Fibroblast of villous mesenchyme (primary cell): Measurements from ENCODE around the gene BTG4. TPM values are rescaled to one million over a fixed set of nuclear protein-coding genes. Genes with fewer than 3 reads are reported as not detected.

Experiments
- DNase-seq: peaks from one replicate; pipeline ENCODE4 v3.0.0-alpha.2; 2010; ENCODE audit warnings: low read depth
- H3K4me3 ChIP-seq: 2 replicates; pipeline ENCODE4 v1.5.1; 2011; ENCODE audit warnings: low read depth, mild to moderate bottlenecking, low read length
- total RNA-seq: library from RNA; depleted of rRNA; stranded (reverse); fragments of >200 nt; gene quantifications from 2 replicates; pipeline ENCODE4 v1.2.3, GENCODE V29; 2012
- TF ChIP-seq, protein P1 (sequence below): IDR thresholded peaks from 2 replicates; pipeline ENCODE4 v1.5.1; 2012; ENCODE audit warnings: low read depth, mild to moderate bottlenecking, low read length; ENCODE audit not compliant: insufficient read depth

BTG4 gene
- total RNA-seq, 1 donor, result not detected

- no peak for DNase-seq
- H3K4me3 ChIP-seq, result no peak overlapping the region
- TF ChIP-seq, protein P1, sequence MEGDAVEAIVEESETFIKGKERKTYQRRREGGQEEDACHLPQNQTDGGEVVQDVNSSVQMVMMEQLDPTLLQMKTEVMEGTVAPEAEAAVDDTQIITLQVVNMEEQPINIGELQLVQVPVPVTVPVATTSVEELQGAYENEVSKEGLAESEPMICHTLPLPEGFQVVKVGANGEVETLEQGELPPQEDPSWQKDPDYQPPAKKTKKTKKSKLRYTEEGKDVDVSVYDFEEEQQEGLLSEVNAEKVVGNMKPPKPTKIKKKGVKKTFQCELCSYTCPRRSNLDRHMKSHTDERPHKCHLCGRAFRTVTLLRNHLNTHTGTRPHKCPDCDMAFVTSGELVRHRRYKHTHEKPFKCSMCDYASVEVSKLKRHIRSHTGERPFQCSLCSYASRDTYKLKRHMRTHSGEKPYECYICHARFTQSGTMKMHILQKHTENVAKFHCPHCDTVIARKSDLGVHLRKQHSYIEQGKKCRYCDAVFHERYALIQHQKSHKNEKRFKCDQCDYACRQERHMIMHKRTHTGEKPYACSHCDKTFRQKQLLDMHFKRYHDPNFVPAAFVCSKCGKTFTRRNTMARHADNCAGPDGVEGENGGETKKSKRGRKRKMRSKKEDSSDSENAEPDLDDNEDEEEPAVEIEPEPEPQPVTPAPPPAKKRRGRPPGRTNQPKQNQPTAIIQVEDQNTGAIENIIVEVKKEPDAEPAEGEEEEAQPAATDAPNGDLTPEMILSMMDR, result no peak
These were observed 9.6 kb downstream of the BTG4 start for GRCh38 chr11:111502611-111503010.

GRCh38 chr11:111500481-111500880, 11.7 kb downstream of the BTG4 start:
- TF ChIP-seq, protein P1, result no peak

DNA sequence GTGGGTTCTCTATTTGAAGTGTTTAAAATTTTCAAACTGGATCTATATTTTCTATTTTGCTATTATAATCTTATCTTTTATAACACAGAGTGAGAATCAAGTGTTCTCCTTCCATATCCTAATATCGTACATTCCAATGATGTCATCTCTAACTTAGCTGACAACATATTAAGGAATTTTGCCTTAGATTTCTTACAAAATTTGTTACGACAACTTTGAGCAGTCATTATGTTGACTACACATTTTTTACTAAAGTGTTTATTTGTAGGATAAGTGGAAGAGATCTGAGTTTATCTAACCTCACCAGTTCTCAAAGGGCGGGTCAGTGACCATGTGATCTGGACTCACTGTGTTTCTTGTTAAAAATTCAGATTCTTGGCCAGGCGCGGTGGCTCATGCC, 12.7 kb downstream of the BTG4 start:
- DNase-seq, result no peak
- TF ChIP-seq, protein P1, result no peak
- no peak overlapping the region for H3K4me3 ChIP-seq

More at GRCh38 chr11:111500481-111500880, 11.7 kb downstream of the BTG4 start:
- DNase-seq, result no peak
- H3K4me3 ChIP-seq, result no peak overlapping the region

DNA sequence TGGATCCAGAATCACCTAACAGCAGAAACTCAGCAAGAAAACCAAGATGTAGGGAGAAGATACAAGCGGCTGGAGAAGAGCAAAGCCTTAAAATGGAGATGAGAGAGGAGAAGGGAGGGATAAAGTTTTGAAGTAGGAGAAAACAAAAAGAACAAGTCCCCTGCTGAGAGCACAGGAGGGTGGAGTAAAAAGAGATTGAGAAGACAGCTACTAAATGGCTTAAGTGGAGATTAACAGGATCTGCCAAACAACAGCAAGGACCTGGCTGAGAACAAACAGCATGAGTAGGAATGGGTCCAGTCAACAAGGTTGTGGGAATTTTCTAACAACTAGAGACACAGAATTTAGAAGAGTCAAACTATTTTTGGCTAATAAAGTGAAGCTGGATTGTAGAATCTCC, 18.1 kb downstream of the BTG4 start:
- DNase-seq, result no peak
- no peak overlapping the region for H3K4me3 ChIP-seq
- TF ChIP-seq, protein P1, result no peak

GRCh38 chr11:111490496-111490895, 21.7 kb downstream of the BTG4 start:
- no peak overlapping the region for H3K4me3 ChIP-seq
- TF ChIP-seq, protein P1, result no peak
- DNase-seq, result no peak

- TF ChIP-seq, protein P1, result no peak
- no peak overlapping the region for H3K4me3 ChIP-seq
- no peak for DNase-seq
These were observed 28.8 kb downstream of the BTG4 start for GRCh38 chr11:111483431-111483830.

DNA sequence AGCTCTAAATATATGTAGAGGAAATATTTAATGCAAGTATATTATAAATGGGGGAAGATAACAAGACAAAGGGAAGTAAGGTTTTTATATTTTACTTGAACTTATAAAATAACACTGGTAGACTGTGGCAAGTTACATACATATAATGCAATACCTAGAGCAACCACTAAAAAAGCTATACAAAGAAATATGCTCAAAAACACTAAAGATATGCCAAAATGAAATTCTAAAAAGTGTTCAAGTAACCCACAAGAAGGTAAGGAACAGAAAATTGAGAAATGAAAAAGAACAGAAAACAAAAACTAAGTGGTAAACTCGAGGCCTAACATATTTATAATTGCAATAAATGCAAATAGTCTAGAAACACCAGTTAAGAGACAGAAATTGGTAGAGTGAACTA, 32.5 kb downstream of the BTG4 start:
- no peak for DNase-seq
- TF ChIP-seq, protein P1, result no peak
- no peak overlapping the region for H3K4me3 ChIP-seq
